Measurements from ENCODE around the gene SMOC2.

DNA sequence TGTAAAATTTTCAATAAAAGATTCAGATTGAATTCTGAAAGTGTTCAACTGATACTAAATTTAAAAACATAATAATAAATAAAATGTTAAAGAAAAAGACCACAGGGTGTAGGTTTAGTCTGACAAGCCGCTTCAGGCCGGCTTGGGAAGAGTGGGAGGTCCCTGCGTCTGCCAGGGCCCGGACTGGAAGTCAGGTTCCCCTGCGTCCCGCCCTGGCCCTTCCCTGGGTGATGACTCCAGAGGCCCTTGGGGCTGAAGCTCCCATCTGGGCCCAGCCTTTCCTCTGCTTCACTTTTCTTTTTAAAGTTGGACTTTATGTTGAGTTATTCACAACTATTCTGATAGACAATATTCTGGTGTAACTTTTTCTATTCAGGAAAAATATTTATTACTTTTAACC lies 93.3 kb downstream of the SMOC2 start:
- TF ChIP-seq, protein P1, sequence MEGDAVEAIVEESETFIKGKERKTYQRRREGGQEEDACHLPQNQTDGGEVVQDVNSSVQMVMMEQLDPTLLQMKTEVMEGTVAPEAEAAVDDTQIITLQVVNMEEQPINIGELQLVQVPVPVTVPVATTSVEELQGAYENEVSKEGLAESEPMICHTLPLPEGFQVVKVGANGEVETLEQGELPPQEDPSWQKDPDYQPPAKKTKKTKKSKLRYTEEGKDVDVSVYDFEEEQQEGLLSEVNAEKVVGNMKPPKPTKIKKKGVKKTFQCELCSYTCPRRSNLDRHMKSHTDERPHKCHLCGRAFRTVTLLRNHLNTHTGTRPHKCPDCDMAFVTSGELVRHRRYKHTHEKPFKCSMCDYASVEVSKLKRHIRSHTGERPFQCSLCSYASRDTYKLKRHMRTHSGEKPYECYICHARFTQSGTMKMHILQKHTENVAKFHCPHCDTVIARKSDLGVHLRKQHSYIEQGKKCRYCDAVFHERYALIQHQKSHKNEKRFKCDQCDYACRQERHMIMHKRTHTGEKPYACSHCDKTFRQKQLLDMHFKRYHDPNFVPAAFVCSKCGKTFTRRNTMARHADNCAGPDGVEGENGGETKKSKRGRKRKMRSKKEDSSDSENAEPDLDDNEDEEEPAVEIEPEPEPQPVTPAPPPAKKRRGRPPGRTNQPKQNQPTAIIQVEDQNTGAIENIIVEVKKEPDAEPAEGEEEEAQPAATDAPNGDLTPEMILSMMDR (tag by site-specific recombination; IDR thresholded peaks at IDR 0.05) = no peak
- TF ChIP-seq ZBTB7A (tag by site-specific recombination; IDR thresholded peaks at IDR 0.05; ENCODE audit: low read depth) (no peak), ZSCAN4 (tag by site-specific recombination; IDR thresholded peaks at IDR 0.05) (no peak), ZNF138 (tag by site-specific recombination; IDR thresholded peaks at IDR 0.05; ENCODE audit: borderline replicate concordance) (no peak), ZNF184 (tag by site-specific recombination; IDR thresholded peaks at IDR 0.05) (no peak), ZBTB8A (tag by site-specific recombination; IDR thresholded peaks at IDR 0.05) (no peak), ZBTB44 (tag by site-specific recombination; IDR thresholded peaks at IDR 0.05) (no peak), ZNF549 (tag by site-specific recombination; IDR thresholded peaks at IDR 0.05) (no peak), ZNF785 (tag by site-specific recombination; IDR thresholded peaks at IDR 0.05) (no peak), ZNF707 (tag by site-specific recombination; IDR thresholded peaks at IDR 0.05) (no peak), ZNF660 (tag by site-specific recombination; IDR thresholded peaks at IDR 0.05) (no peak), MYNN (tag by site-specific recombination; IDR thresholded peaks at IDR 0.05; ENCODE audit: borderline replicate concordance) (no peak)
- TF ChIP-seq, protein P2, sequence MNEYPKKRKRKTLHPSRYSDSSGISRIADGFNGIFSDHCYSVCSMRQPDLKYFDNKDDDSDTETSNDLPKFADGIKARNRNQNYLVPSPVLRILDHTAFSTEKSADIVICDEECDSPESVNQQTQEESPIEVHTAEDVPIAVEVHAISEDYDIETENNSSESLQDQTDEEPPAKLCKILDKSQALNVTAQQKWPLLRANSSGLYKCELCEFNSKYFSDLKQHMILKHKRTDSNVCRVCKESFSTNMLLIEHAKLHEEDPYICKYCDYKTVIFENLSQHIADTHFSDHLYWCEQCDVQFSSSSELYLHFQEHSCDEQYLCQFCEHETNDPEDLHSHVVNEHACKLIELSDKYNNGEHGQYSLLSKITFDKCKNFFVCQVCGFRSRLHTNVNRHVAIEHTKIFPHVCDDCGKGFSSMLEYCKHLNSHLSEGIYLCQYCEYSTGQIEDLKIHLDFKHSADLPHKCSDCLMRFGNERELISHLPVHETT (tag by site-specific recombination; IDR thresholded peaks at IDR 0.05) = no peak
- TF ChIP-seq, protein P3, sequence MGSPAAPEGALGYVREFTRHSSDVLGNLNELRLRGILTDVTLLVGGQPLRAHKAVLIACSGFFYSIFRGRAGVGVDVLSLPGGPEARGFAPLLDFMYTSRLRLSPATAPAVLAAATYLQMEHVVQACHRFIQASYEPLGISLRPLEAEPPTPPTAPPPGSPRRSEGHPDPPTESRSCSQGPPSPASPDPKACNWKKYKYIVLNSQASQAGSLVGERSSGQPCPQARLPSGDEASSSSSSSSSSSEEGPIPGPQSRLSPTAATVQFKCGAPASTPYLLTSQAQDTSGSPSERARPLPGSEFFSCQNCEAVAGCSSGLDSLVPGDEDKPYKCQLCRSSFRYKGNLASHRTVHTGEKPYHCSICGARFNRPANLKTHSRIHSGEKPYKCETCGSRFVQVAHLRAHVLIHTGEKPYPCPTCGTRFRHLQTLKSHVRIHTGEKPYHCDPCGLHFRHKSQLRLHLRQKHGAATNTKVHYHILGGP (tag by site-specific recombination; IDR thresholded peaks at IDR 0.05) = no peak

All from HEK293 (cell line).